ENCODE measurements around the gene RPL35.

DNA sequence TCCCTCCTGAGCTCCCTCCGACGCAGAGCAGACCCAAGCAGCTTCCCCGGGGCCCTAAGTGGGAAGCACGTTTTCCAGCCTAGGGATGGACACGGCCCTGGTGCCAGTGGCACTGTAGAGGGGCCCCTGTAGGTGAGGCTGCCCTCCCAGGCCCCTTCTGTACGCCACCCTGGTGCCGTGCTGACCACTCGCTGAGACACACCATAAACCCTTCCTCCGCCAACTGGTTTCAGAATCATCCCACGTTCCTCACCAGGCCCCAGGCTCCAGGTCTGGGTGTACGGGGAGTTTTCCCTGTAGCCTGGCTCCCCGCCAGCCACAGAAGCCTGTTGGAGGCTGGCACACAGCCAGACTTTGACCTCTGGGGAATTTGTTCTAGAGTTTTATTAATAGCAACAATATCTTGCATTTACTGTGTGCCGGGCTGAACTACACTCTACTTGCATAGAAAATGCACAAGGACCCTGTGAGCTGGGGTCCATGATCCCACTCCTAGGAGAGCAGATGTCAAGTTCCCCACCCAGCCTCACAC is 26.7 kb downstream of the RPL35 start:
- TF ChIP-seq, protein P1, sequence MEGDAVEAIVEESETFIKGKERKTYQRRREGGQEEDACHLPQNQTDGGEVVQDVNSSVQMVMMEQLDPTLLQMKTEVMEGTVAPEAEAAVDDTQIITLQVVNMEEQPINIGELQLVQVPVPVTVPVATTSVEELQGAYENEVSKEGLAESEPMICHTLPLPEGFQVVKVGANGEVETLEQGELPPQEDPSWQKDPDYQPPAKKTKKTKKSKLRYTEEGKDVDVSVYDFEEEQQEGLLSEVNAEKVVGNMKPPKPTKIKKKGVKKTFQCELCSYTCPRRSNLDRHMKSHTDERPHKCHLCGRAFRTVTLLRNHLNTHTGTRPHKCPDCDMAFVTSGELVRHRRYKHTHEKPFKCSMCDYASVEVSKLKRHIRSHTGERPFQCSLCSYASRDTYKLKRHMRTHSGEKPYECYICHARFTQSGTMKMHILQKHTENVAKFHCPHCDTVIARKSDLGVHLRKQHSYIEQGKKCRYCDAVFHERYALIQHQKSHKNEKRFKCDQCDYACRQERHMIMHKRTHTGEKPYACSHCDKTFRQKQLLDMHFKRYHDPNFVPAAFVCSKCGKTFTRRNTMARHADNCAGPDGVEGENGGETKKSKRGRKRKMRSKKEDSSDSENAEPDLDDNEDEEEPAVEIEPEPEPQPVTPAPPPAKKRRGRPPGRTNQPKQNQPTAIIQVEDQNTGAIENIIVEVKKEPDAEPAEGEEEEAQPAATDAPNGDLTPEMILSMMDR (IDR thresholded peaks at IDR 0.05), result no peak
- no peak for TF ChIP-seq POLR2A (IDR thresholded peaks at IDR 0.05)
